Stomach (tissue), 9 donors: ENCODE measurements around the gene IYD. TPM values are rescaled to one million over a fixed set of nuclear protein-coding genes. Genes with fewer than 3 reads are reported as not detected.

Experiments
- DNase-seq, 2 donors: peaks; one replicate each; pipeline versions ENCODE4 v3.0.0 to v3.0.0-alpha.2; 2013 to 2019
- H3K27ac ChIP-seq, 5 donors: fragments of 200-600 bp in 4 of 5; sonication (generic) in 4 of 5; one replicate each; pipeline ENCODE4 v1.5.1; 2013 to 2019; ENCODE audit warnings: mild to moderate bottlenecking in 1 of 5, moderate library complexity in 1 of 5
- H3K27me3 ChIP-seq, 3 donors: fragments of 200-600 bp; sonication (generic); one replicate each; pipeline ENCODE4 v1.5.1; 2017 to 2019; ENCODE audit warnings: mixed run types in 1 of 3
- H3K36me3 ChIP-seq, 4 donors: fragments of 200-600 bp; sonication (generic); 1 replicate in 3 of 4; 2 replicates in 1 of 4; pipeline ENCODE4 v1.5.1; 2016 to 2019
- H3K4me1 ChIP-seq, 4 donors: fragments of 200-600 bp; sonication (generic); one replicate each; pipeline ENCODE4 v1.5.1; 2016 to 2019
- H3K4me3 ChIP-seq, 4 donors: fragments of 200-600 bp; sonication (generic) in 3 of 4; one replicate each; pipeline ENCODE4 v1.5.1; 2016 to 2019; ENCODE audit warnings: mild to moderate bottlenecking in 1 of 4
- H3K9me3 ChIP-seq, 4 donors: fragments of 200-600 bp; sonication (generic); one replicate each; pipeline ENCODE4 v1.5.1; 2016 to 2019
- EP300 ChIP-seq: sonication (generic); formaldehyde crosslinking; IDR thresholded peaks from one replicate; pipeline ENCODE4 v1.6.1; 2017; ENCODE audit warnings: antibody characterized with exemption
- POLR2A ChIP-seq, 4 donors: fragments of 450-650 bp; IDR thresholded peaks; one replicate each; pipeline ENCODE4 v1.6.1; 2016; ENCODE audit warnings: antibody characterized with exemption in 4 of 4, control low read depth in 2 of 4, mild to moderate bottlenecking in 1 of 4, moderate library complexity in 1 of 4
- POLR2AphosphoS5 ChIP-seq, 3 donors: sonication (generic); formaldehyde crosslinking; IDR thresholded peaks; one replicate each; pipeline ENCODE4 v1.6.1; 2016; ENCODE audit warnings: antibody characterized with exemption in 3 of 3
- WGBS, 5 donors: extraction: QIAGEN DNeasy Blood & Tissue Kit in 3 of 5; methylation state at CpG; one replicate each; pipeline versions ENCODE4 v1.1.5 to v1.1.7; 2013 to 2018; 5-methylcytosine and 5-hydroxymethylcytosine counted together
- intact Hi-C: fragments of 100-400 bp; cut with DNase I; formaldehyde crosslinking; loops from one replicate; pipeline ENCODE4 v1.15.1; 2023; ENCODE audit warnings: low total_unique reads
- polyA plus RNA-seq, 3 donors: library from polyadenylated mRNA; stranded (reverse); fragments of 200-250 nt; gene quantifications; one replicate each; pipeline ENCODE4 v1.2.3, GENCODE V29; 2013
- total RNA-seq, 5 donors: library from RNA; depleted of rRNA; stranded (reverse); fragments of >200 nt; gene quantifications; one replicate each; pipeline versions ENCODE4 v1.1.0 to v1.2.3, GENCODE V29; 2014 to 2016
- TF ChIP-seq, protein P1 (sequence below), 7 experiments: fragments of 450-650 bp in 4 of 7; fragments of 200-600 bp in 3 of 7; sonication (generic) in 3 of 7; IDR thresholded peaks; one replicate each; pipeline ENCODE4 v1.5.1; 2016 to 2019; ENCODE audit warnings: antibody characterized with exemption in 7 of 7, control low read depth in 2 of 7, mild to moderate bottlenecking in 1 of 7
- donor health status: healthy with polysubstance abuse.
- donor health status: Bipolar disorder and iron deficiency.
- donor health status: healthy.

IYD gene
- total and polyA plus RNA-seq, 8 donors, result 0.45 to 3.5 (median 0.75) TPM; not detected in 1

DNA sequence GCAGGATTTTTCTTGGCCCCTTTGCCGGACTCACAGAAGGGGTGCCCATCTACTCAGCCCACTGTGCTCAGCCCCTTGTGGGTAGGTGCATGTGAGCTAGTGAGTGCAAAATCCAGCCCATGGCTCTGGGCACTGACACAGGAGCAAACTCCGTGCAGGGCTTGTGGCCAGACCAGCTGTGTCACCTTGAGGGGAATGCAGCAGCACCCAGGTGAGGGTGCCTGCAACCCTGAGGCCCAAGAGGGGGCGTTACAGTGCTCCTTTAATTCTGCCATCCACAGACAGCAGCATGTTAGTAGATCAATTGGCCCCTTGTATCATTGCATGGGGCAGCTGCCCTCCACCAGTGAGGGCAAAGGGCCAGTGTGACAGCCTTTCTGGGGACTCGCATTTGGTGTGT is 12.9 kb upstream of the IYD start:
- Histone ChIP-seq H3K4me1 (no peaks in the 10 kb centered on the region), H3K27me3 (no peaks in the 10 kb centered on the region), H3K36me3 (no peaks in the 10 kb centered on the region), H3K27ac (no peak overlapping the region), H3K9me3 (no peaks in the 10 kb centered on the region), H3K4me3 (no peak overlapping the region)
- 74 to 84% (median 79%) methylated on average over 4 of the region's 4 CpGs for WGBS, 5 donors
- TF ChIP-seq, protein P1, sequence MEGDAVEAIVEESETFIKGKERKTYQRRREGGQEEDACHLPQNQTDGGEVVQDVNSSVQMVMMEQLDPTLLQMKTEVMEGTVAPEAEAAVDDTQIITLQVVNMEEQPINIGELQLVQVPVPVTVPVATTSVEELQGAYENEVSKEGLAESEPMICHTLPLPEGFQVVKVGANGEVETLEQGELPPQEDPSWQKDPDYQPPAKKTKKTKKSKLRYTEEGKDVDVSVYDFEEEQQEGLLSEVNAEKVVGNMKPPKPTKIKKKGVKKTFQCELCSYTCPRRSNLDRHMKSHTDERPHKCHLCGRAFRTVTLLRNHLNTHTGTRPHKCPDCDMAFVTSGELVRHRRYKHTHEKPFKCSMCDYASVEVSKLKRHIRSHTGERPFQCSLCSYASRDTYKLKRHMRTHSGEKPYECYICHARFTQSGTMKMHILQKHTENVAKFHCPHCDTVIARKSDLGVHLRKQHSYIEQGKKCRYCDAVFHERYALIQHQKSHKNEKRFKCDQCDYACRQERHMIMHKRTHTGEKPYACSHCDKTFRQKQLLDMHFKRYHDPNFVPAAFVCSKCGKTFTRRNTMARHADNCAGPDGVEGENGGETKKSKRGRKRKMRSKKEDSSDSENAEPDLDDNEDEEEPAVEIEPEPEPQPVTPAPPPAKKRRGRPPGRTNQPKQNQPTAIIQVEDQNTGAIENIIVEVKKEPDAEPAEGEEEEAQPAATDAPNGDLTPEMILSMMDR (IDR thresholded peaks at IDR 0.05), result no peak
- TF ChIP-seq POLR2A (IDR thresholded peaks at IDR 0.05) (no peak), POLR2AphosphoS5 (IDR thresholded peaks at IDR 0.05) (no peak), EP300 (no peak)
- DNase-seq, result no peak
- intact Hi-C loops, result no loop called here

DNA sequence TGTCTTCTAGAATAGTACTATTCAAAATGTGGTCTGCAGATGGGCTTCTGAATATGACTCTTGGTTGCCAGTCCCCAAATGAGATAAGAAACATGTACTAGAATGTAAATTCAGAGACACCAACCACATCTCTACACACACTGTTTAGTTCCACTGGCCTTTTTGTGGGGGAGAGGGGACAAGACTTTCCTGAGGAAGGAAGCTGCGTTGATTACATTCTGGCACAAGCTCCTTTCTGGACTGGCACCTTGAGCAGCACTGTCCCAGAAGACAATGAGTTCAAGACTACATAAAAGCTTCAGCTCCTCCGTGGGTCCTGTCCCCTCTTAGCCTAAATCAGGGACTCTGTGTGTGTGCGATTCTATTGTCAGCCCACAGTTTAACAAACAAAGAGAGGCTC is 6.9 kb upstream of the IYD start:
- WGBS, 5 donors, result 75 to 83% (median 81%) methylated on average over 3 of the region's 3 CpGs
- TF ChIP-seq, protein P1 (IDR thresholded peaks at IDR 0.05), result no peak
- TF ChIP-seq POLR2AphosphoS5 (IDR thresholded peaks at IDR 0.05), result no peak
- no peak for TF ChIP-seq POLR2A (IDR thresholded peaks at IDR 0.05)
- TF ChIP-seq EP300, result no peak
- DNase-seq, result no peak
- Histone ChIP-seq H3K36me3 (no peaks in the 10 kb centered on the region), H3K27me3 (no peaks in the 10 kb centered on the region), H3K27ac (no peak overlapping the region), H3K9me3 (no peaks in the 10 kb centered on the region), H3K4me3 (no peak overlapping the region), H3K4me1 (no peaks in the 10 kb centered on the region)
- intact Hi-C loops, result no loop called here

DNA sequence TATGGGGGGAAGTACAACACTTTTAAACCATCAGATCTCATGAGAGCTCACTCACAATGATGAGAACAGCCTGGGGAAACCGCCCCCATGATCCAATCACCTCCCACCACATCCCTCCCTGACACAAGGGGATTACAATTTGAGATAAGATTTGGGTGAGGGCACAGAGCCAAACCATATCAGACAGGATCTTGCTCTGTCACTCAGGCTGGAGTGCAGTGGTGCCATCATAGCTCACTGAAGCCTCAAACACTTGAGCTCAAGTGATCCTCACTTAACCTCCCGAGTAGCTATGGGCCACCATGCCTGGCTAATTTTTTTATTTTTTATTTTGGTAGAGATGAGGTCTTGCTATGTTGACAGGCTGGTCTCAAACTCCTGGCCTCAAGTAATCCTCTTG is 5.1 kb upstream of the IYD start:
- intact Hi-C loops, result no loop called here
- no peak overlapping the region for H3K4me3 ChIP-seq

DNA sequence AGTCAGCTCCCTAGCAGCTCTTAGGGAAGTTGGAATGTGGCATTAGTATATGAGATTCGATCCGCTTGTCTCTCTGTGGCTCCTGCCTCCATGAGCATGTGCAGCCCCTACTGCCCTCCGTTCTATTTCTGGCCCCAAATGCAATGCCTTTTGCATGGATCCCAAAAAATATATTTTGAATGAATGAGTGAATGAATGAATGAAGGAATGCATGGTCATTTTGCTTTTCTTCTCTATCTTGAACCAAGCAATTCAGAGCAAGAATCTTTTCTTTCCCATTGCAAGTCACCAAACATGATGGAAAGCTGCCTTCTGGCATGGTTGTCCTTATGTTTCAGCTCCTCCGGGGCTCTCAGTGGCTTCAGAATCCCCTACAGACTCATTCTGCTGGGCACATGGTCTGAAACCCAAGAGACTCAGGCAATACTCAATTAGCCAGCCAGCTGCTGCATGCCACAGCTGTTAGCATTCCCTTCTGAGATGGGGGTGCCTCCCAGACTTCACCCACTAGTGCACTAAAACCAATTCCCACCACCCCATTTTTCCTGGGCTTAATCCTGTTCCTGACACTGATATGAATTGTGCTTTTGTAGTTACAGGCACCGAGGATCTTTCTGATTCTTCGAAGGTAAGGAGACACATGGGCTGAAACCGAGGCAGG is 2.6 kb upstream of the IYD start:
- WGBS, 5 donors, result 89 to 96% (median 95%) methylated on average over 7 of the region's 7 CpGs
- no peaks in the 10 kb centered on the region for H3K9me3 ChIP-seq
- H3K36me3 ChIP-seq, result no peaks in the 10 kb centered on the region
- no peaks in the 10 kb centered on the region for H3K27me3 ChIP-seq
- H3K4me3 ChIP-seq, result no peak overlapping the region
- intact Hi-C loops, result no loop called here
- TF ChIP-seq, protein P1 (IDR thresholded peaks at IDR 0.05), result no peak
- TF ChIP-seq EP300, result no peak
- no peak for TF ChIP-seq POLR2A (IDR thresholded peaks at IDR 0.05)
- no peak for TF ChIP-seq POLR2AphosphoS5 (IDR thresholded peaks at IDR 0.05)
- no peak overlapping the region for H3K27ac ChIP-seq
- DNase-seq, result no peak
- H3K4me1 ChIP-seq, result no peaks in the 10 kb centered on the region

More for the DNA sequence above, 5.1 kb upstream of the IYD start:
- no peak for DNase-seq
- Histone ChIP-seq H3K36me3 (no peaks in the 10 kb centered on the region), H3K9me3 (no peaks in the 10 kb centered on the region), H3K4me1 (no peaks in the 10 kb centered on the region), H3K27ac (no peak overlapping the region), H3K27me3 (no peaks in the 10 kb centered on the region)
- TF ChIP-seq POLR2A (IDR thresholded peaks at IDR 0.05) (no peak), EP300 (no peak), POLR2AphosphoS5 (IDR thresholded peaks at IDR 0.05) (no peak)
- TF ChIP-seq, protein P1 (IDR thresholded peaks at IDR 0.05), result no peak
- WGBS, 5 donors, result 73 to 94% (median 79%) methylated on average over 2 of the region's 2 CpGs
